ENCODE results near the gene ZNFX1.

The ZNFX1 gene

DNA sequence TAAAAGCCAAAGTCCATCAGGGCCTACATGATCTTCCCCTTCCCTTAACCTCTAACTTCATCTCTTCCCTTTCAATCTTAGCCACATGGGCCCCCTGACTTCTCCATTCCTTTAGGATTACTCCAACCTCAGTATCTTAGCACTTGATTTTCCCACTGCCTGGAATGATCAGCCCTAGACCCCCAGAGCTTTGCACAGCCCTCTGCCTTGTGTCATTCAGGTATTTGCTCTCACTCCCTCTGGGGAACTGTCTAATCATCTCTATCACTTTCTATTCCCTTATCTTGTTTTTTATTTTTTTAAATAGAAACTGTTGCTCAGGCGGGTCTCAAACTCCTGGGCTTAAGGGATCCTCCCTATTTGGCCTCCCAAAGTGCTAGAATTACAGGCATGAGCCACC lies 13.3 kb upstream of the ZNFX1 start:
- no peak for DNase-seq

DNA sequence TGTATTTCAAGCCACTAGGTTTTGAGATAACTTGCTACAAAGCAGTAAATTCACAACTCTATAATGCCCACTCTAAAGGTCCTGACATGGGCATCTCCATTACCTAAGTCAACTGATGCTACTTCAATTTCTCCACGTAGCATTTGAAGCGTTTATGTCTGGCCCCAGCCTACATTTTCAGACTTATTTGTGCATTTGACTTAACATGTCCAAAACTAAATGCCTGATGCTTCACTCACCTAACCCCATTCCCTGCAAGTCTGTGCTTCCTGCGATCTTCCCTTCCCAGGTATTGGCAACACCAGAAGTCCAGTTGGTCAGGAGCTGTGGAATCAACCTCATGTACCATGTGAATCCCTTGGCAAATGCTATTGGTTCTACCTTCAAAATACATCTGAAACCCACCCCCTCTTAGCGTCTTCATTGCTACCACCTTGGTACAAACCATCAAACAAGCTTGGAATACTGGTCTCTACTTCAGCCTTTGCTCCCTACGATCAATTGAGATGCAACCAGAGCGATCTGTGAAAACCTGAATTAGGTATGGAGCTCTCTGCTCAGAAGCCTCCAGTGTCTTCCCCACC lies 12.8 kb upstream of the ZNFX1 start:
- no peak for DNase-seq

DNA sequence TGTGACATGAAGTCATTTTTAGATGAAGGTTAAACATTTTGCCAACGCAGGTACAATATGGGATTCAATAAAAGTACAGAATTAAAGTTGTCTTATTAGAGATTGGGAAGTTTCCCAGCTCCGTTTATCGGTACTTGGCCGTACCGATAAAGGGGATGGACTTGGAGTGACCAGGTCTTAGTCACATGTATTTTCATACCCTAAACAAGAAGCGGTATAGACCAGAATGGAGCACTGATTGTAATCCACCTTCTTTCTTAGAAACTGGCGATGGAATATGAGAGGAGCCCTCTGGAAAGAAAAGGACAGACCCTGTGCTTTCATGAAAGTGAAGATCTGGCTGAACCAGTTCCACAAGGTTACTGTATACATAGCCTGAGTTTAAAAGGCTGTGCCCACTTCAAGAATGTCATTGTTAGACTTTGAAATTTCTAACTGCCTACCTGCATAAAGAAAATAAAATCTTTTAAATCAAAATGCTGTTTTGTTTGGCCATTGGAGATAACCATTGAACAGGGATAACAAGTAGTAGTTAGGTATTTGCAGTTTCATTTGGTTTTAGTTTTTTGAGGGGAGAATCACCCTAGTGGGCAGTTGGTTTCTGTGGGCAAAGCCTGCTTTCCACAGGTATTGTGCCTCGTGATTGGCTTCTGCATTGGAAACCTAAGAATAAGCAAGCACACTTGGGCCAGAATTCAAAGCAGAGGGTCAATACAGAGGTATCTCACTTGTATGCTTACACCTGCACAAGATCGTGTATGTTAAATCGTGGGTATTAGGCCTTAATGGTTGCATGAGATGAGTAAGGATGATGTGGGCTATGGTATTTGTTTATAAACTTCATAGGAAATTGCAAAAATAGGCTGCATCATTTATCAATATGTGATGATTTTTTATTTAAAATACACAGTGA lies 11.2 kb upstream of the ZNFX1 start:
- no peak for DNase-seq

DNA sequence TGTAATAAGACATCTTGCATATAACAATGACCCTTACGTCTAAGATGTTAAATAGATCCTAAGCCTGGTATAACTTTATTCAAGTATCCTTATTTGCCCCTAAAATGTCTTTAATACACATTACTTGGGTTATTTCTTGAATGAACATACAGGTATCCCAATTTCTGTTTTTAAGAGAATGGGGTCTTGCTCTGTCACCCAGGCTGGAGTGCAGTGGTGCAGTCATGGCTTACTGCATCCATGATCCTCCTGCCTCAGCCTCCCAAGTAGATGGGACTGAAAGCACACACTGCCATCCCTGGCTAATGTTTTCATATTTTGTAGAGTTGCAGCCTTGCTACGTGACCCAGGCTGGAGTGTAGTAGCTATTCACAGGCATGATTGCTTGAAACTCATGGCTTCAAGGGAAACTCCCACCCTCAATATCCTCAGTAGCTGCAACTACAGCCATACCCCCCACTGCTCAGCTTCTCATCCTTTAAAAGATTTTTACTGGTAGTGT lies 10.4 kb upstream of the ZNFX1 start:
- DNase-seq, result no peak

DNA sequence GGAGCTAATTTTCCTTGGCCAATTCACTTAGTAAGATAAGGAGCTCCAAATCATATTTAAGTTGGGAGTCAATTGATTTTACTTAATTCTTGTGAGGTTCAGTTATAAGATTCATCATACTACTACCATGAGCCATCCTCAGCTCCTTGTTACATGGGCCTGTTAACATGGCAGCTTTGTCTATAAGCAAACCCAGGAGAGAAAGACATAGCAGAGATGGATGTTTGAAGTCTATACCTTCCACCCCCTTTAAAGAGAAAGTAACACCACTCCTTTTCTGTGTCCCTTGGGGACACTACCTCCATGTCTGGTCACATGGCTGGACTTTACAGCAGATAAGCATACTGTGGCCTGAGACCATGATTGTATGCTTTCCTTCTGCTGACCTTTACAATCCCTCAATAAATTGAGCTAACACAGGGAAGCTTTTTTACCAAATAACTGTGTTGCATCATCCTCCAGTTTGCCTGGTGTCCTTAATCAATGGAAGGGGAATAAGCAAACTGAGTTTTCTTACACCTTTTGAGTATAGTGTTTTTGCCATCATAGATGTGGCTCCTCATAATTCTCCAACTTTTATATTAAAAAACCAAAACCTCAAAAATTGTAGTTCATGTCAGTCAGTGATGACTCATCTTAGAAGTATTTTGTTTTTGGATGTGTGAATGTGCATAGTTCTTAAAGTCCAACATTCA lies 9.8 kb upstream of the ZNFX1 start:
- no peak for DNase-seq

DNA sequence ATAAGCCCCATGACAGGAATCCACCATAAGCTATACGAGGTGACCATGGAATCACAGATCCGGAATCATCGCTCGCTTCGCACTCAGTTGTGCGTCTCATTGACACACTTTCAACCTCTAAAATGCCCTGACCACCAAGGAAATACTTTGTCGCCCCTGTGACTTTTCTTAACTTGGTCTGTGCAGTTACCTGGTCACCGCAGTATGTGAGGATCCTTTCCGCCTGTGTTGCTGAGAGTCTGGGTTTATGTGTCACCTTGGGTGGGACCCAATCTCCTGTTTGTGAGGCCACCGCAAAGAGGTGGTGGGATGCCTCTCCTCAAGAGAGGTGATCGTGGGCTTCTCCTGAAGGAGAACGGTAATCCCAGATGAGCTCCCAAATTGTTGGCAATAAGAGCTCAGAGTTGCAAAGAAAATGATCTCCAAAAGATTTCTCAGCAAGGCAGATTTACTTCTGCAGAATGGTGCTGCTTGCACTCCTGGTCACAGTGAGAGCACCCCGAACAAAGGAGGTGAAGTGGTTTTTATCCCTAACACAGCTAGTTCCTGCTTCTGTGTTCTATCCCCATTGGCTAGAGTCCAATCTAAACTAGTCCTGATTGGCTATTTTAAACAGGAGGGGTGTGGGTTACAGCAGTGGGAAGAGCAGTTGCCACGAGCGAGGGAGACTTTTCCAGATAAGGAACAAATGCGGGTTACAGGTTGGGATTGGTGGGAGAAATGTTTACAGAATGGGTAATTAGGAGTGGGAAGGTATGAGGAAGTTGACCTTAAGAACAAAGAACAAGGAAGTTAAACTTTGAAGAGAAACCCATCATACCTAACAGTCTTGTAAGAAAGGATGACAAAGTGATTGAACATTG lies 9.1 kb upstream of the ZNFX1 start:
- no peak for DNase-seq

DNA sequence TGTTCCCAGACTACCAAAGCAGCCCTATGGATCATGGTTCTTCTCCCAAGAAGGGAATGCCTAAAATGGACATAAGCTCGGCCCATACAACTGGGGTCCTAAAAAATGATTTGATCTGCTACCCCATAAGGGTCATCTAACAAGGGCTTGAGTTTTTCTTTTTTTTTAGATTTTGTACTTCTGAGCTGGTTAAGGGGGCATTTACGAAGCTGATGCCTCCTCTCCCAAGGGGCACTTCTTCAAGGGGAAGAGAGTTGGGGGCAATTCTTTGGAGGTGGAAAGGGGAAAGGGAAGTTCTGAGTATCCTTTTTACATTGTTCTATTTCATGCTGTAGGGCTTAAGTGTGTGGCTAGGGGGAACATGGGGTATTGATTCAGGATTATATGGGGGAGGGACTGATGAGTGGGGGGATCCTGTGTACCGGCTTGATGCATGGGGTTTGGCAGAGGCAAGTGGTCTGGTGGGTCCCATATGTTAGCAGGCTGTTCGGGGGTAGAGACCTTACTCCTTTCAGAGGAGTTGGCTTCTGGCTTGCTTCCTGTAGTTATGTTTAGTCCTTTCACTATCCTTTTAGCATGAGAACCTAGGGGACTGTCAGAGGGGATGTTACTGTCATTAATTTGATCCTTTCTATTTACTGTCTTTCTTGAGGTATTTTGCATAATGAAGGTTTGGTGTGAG lies 8.1 kb upstream of the ZNFX1 start:
- no peak for DNase-seq

DNA sequence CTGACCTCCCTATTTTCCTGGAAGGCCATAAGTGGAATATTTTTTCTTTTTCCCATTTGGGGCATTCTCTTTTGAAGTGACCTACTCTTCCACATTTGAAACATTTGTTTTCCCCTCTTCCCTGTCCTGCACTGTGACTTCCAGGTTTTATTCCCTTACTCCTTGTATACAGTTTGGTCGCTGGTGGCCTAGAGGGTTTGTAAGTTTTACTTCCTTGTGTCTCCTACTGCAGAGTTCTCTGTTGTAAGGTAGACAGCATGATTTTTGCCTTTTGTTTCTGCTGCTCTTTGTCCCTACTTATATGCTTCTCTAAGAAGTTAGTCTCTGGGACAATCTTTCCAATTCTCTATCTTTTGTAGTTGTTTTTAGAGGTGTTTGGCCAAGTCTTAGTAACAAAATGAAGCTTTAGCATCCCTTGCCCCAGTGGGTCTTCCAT lies 7.4 kb upstream of the ZNFX1 start:
- DNase-seq, result no peak

DNA sequence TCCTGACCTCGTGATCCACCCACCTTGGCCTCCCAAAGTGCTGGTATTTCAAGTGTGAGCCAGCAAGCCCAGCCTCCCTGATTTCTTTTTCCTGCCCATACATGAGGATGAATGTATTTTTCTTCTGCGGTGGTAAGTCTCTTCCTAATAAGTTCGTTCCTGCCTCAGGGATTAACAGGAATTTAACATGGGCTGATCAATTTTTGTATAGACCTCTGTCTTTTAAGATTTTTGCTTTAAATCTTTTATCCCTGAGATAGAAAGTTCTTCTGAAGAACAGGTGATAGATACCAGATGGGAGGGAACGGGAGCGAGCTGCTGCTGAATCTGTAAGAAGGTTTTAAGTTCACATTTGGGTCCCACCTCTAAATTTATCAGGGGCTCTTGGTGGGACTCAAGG lies 7.0 kb upstream of the ZNFX1 start:
- no peak for DNase-seq

DNA sequence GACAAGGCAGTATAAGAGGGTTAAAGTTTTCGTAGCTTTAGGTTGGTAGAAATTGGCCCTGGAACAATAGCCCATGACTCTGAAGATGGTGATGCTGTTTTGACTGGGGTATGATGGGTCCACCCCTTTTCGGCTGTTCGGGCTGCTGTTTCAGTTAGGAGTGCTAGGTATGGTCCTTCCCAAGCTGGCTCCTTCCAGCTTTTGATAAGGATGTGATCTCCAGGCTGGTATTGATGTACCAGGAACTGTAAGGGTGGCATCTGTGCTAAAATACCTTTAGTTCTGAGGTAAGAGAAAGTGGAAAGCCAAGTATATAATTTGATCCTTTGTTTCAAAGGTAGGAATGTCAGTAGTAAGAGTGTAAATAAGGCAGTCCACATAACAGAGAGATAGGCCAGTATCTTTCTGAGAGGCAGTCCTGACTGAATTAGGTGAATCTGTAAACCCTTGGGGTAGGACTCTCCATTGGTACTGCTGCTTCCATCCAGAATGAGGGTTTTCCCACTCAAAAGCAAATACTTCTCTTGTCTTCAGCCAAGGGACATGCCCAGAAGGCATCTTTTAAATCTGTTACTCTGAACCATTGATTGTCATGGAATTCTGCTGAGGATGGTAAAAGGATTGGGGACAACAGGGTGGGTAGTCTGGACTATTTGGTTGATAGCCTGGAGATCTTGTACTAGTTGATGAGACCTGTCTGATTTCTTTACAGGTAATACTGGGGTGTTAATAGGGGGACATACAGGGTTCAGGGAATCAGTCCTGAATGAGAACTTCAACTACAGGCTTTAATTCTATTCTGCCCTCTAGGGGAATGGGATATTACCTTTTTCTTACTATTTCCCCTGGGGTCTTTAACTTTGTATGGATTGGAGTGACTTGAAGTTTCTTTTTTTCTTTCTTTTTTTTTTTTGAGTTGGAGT lies 6.1 kb upstream of the ZNFX1 start:
- DNase-seq, result no peak

DNA sequence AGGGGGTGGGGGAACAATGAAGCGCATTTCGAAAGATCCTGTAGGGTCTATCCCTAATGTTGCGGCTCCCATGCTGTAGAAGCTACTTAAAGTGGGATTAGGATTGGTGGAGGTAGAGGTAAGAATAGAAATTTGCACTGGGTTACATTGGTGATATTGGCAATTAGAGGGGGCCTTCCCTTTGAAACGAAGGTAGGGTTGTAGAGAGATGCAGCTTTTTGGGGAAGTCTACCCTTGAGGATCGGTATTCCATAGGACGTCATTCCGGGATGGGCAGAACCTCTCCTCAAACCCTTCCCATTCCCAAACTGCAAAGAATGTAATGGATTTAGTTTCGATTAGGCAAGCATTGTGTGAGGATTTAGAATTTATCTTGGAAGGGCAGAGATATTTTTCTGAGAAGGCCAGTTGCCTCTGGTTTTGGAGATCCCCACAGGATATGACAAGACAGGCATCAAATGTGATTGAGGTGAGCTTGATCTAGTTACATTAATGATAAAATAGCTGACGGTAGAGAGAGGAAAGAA lies 5.4 kb upstream of the ZNFX1 start:
- DNase-seq, result no peak

DNA sequence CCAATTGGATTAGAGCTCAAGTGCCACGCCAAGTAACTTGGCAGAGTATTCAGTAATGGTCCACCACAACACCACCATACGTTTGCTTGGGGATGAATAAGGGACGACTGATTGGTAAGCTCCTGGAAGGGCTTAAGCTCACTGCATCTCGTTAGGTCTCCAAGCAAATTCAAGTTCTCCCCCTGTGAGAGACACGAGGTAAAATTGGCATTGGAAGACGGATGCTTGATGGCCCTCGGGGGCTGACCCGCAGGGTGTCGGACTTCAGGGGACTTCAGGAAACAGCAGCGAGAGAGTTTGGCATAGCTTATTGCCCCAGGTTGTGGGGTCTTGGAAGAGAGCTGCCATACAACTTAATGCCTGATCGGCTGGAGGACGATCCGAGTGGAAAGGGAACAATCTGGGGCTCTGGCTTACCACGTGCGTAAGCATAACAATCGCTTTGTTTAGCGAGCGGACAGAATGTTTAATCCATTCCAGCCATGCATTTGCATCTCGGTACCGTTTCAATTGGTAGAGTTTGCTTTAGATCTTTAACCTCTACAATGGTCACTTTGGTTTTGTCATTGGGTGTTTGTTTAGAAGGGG lies 4.8 kb upstream of the ZNFX1 start:
- DNase-seq, result no peak

DNA sequence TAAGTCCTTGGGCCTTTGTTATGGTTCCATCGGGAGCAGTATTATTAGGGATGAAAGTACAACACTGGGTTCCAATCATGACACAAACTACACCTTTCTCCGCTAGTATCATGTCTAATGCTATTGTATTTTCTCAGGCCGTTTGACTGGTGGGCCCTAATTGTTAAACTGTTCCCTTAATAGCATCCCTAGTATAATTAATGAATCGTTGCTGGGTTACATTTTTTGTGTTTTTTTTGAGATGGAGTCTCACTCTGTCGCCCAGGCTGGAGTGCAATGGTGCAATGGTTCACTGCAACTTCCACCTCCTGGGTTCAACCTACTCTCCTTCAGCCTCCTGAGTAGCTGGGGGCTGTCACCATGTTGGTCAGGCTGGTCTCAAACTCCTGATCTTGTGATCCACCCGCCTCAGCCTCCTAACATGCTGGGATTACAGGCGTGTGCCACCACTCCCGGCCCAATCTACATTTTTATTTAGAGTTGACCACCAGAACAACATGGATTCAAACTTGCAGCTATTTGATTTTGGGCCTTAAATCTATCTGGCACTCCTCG lies 4.1 kb upstream of the ZNFX1 start:
- no peak for DNase-seq

DNA sequence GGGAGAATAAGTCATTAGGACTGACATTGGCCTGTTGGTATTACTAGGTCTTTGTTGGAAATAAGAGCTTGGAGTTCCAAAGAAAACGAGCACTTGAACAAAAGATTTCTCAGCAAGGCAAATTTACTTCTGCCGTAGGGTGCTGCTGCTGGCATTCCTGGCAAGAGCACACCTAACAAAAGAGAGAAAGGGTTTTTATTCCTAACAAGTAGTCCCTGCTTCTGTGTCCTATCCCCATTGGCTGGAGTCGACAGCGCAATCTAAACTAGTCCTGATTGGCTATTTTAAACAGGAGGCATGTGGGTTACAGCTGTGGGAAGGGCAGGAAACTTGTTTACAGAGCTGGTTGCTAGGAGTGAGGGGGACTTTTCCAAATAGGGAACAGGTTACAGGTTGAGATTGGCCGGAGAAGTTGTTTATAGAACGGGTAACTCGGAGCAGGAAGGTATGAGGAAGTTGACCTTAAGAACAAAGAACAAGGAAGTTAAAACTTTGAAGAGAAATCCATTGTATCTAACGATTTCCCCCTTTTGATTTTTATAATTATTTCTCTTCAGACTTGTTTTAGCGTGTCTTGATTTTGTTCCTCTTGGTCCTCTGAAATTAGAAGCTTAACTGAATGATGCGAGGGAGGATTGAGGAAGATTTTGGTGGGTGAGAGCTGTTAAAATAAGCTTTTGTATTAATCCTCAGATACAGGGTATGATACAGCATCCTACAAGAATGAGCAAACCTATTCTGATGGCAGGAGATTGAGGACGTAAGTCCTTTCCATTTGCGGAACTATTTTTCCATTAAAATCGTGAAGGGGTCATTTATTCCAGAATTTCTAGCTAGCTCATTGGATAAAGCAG lies 3.4 kb upstream of the ZNFX1 start:
- no peak for DNase-seq

DNA sequence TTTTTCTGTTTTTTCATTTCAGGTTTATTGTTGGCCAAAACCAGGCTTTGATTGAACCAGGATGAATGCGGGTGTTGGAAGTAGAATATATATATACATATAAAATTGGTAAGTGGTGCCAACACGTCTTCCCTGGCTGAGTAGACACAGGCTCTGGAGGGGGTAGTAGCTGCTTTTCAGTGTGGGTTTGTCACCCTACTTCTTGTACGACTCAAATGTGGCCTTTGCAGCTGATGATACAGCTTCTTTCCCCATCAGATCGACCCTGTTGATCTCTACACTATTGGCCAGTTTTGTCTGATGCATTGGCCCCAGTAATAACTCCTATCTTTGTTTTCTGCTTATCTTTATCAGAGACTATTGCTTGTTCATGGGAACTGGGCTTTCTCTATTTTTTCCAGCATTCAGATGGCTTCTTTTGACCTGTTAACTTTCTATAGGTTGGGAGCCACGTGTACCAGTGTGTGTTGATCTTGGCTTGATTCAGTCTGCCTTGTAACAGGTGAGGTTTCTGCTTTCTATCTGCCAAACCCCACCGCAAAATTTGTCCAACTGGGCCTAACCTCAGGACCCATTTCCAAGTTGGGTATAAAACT lies 2.7 kb upstream of the ZNFX1 start:
- no peak for DNase-seq

DNA sequence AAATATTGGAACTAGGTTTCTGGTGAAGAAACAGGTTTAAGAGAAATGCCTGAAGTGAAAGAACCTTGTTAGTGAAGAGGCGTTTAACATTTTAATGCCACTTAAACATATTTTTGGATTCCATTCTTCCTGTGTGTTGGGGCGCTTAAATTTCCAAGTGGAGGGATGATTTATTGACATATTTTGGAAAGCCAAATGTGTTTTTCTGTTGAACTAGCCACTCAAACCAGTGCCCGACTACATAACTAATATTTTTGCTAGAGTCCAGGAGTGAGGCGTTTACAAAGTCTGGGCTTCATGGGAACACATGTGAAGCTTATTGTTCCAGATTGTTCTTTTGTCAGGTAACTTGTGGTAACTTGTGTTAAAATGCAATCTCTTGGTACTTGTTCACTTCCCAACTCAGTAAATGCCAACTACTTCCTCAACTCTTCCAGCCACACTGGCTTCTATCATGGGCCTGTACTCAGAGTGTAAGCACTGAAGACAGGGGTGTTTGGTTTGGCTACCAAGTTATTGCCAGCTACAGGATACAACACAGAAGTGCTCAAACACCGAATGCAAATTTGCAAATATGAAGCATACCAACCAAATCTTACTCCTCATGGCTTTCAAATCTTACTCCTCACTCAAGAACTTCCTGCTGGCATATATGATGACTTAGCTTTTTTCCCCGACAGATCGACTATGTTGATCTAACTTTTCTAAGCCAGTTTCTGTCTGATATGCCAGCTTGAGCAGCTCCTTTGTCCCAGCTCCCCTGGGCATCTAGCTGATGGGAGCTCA lies 2.0 kb upstream of the ZNFX1 start:
- DNase-seq, result no peak

DNA sequence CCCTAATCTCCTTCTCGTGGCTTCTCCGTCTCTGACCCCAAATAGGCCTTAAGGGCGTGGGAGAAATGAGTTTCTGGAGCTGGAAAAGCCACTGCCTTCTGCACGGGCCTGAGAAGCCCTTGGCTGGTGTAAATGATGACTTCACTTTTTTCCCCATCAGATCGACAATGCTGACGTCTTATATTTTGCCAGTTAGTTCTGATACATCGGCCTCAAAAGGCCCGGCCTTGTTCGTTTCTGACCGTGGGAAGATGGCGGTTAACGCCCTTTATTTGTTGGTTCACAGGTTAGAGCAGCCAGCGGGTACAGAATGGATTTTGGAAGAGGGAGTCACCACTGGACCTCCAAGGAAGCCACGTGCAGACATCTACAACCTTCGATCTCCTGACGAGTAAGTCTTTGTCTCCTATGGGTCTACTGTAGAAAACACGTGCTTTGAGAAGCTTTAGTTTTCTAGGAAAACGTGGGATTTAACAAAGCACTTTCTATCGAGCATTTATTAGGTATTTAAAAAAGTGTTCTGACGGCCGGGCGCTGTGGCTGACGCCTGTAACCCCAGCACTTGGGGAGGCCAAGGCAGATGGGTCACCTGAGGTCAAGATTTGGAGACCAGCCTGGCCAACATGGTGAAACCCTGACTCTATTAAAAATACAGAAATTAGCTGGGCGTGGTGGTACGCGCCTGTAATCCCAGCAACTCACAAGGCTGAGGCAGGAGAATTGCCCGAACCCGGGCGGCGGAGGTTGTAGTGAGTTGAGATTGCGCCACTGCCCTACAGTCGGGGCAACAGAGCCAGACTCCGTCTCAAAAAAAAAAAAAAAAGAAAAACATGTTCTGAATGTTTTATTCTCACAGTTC lies 1.2 kb upstream of the ZNFX1 start:
- DNase-seq, result peak in 1 of 2 experiments; percentile 26

All from NCI-H1930 (cell line).